Mucosa of rectum (tissue), 2 donors: Measurements from ENCODE around the gene INPP4B.

ENCODE experiments used
- H3K27ac ChIP-seq, 2 donors: one replicate each; pipeline ENCODE4 v1.7.0; 2013; ENCODE audit warnings: inconsistent platforms in 2 of 2, low read depth in 2 of 2, low read length in 2 of 2
- H3K27me3 ChIP-seq, 2 donors: one replicate each; pipeline ENCODE4 v1.7.0; 2013; ENCODE audit warnings: low read length in 2 of 2; ENCODE audit not compliant: control insufficient read depth in 2 of 2, insufficient read depth in 2 of 2
- H3K36me3 ChIP-seq, 2 donors: one replicate each; pipeline ENCODE4 v1.7.0; 2013; ENCODE audit warnings: low read length in 2 of 2; ENCODE audit not compliant: control insufficient read depth in 2 of 2, insufficient read depth in 2 of 2
- H3K4me1 ChIP-seq, 2 donors: one replicate each; pipeline ENCODE4 v1.7.0; 2013; ENCODE audit warnings: low read length in 2 of 2, mild to moderate bottlenecking in 1 of 2; ENCODE audit not compliant: control insufficient read depth in 2 of 2, insufficient read depth in 2 of 2
- H3K4me3 ChIP-seq, 2 donors: one replicate each; pipeline ENCODE4 v1.7.0; 2013; ENCODE audit warnings: low read length in 2 of 2
- H3K9ac ChIP-seq, 2 donors: one replicate each; pipeline ENCODE4 v1.7.0; 2013; ENCODE audit warnings: low read length in 2 of 2, low read depth in 1 of 2, mild to moderate bottlenecking in 1 of 2
- H3K9me3 ChIP-seq, 2 donors: one replicate each; pipeline ENCODE4 v1.7.0; 2013; ENCODE audit warnings: low read length in 2 of 2; ENCODE audit not compliant: control insufficient read depth in 2 of 2
- donor health status: healthy.
- donor health status: Normal muscosa, but diverticular disease.

The INPP4B gene

GRCh38 chr4:142110136-142110535, 736.0 kb downstream of the INPP4B start:
- Histone ChIP-seq H3K27me3 (no peaks in the 10 kb centered on the region), H3K4me1 (no peaks in the 10 kb centered on the region), H3K9me3 (no peaks in the 10 kb centered on the region), H3K4me3 (no peak overlapping the region), H3K27ac (no peak overlapping the region), H3K36me3 (no peaks in the 10 kb centered on the region), H3K9ac (no peak overlapping the region)

GRCh38 chr4:142104041-142104440, 742.1 kb downstream of the INPP4B start:
- Histone ChIP-seq H3K36me3 (no peaks in the 10 kb centered on the region), H3K9ac (no peak overlapping the region), H3K4me3 (no peak overlapping the region), H3K9me3 (no peaks in the 10 kb centered on the region), H3K4me1 (no peaks in the 10 kb centered on the region), H3K27ac (no peak overlapping the region), H3K27me3 (no peaks in the 10 kb centered on the region)

DNA sequence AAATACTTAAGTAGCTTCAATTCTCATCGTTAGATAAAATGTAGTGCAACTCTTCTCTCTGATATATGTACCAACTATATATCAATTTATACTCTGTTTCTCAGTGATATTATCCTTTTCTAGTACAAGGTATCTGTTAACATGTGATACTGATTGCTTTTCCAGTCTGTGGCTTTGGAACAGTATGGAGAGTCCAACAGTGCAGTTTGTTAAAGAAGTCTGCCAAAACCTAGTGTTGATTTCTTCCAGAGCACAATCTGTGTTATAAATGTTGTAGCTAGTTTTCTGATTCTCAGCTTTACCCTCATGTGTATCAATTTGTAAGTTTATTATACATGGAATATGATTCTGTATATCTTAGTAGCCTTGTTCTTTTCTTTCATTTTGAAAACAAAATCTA, 744.7 kb downstream of the INPP4B start:
- no peaks in the 10 kb centered on the region for H3K9me3 ChIP-seq
- H3K27ac ChIP-seq: no peak overlapping the region
- no peak overlapping the region for H3K4me3 ChIP-seq
- H3K4me1 ChIP-seq: no peaks in the 10 kb centered on the region
- no peaks in the 10 kb centered on the region for H3K27me3 ChIP-seq
- no peak overlapping the region for H3K9ac ChIP-seq
- H3K36me3 ChIP-seq: no peaks in the 10 kb centered on the region

- H3K4me3 ChIP-seq: no peak overlapping the region
- no peaks in the 10 kb centered on the region for H3K36me3 ChIP-seq
- H3K9me3 ChIP-seq: no peaks in the 10 kb centered on the region
- H3K9ac ChIP-seq: no peak overlapping the region
- H3K4me1 ChIP-seq: no peaks in the 10 kb centered on the region
- H3K27ac ChIP-seq: no peak overlapping the region
- no peaks in the 10 kb centered on the region for H3K27me3 ChIP-seq
Measured at GRCh38 chr4:142100941-142101340, 745.2 kb downstream of the INPP4B start.

- H3K36me3 ChIP-seq: no peaks in the 10 kb centered on the region
- no peak overlapping the region for H3K4me3 ChIP-seq
- no peak overlapping the region for H3K27ac ChIP-seq
- H3K9ac ChIP-seq: no peak overlapping the region
- H3K9me3 ChIP-seq: no peaks in the 10 kb centered on the region
- no peaks in the 10 kb centered on the region for H3K4me1 ChIP-seq
- no peaks in the 10 kb centered on the region for H3K27me3 ChIP-seq
Measured at GRCh38 chr4:142098900-142099545, 747.1 kb downstream of the INPP4B start.

- Histone ChIP-seq H3K27me3 (no peaks in the 10 kb centered on the region), H3K4me3 (no peak overlapping the region), H3K4me1 (no peaks in the 10 kb centered on the region), H3K36me3 (no peaks in the 10 kb centered on the region), H3K9me3 (no peaks in the 10 kb centered on the region), H3K27ac (no peak overlapping the region), H3K9ac (no peak overlapping the region)
Measured at GRCh38 chr4:142098380-142098779, 747.7 kb downstream of the INPP4B start.

DNA sequence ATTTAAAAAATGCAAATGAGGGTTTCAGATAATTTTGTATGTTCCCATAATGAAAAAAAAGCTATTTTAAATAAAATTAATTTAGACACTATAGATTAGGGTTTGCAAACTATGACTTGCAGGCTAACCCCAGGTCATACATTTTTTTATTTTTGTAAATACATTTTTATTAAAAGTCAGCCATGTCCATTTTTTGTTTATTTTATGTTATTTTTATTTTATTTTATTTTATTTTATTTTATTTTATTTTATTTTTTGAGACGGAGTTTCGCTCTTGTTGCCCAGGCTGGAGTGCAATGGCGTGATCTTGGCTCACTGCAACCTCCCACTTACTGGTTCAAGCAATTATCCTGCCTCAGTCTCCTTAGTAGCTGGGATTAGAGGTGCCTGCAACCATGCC, 749.1 kb downstream of the INPP4B start:
- Histone ChIP-seq H3K4me3 (no peak overlapping the region), H3K27ac (no peak overlapping the region), H3K27me3 (no peaks in the 10 kb centered on the region)

DNA sequence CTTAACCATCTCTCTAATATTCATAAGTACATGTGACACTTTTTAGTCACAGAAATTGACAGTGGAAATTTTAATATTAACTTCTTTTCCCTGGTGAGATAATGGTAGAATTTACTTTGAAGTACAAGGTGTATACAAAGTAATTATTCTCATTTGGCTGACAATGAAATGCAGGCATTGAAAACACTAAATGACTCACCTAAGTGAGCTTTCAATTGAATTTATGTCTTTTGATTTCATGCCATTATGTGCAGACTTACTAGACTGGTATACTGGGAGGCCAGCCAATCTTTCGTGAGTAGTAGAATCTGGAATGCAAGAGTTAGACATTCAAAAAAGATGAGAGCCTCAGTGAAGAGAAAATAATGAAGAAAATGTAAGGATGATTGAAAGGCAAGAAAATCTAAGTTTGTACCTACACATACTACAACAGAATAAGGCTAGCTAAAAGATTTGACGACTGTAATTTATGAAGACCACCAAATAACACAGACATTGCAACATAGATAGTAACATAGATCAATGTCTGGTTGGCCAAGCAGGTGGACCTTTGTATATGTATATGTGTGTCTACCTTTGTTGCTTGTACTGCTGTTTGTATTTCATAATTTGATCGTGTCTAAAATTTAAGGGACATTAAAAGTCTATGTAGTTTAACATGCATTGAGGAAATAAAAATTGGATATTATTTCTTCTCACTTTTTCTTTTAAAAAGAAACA, 750.1 kb downstream of the INPP4B start:
- no peaks in the 10 kb centered on the region for H3K36me3 ChIP-seq
- H3K27ac ChIP-seq: no peak overlapping the region
- no peak overlapping the region for H3K4me3 ChIP-seq
- no peaks in the 10 kb centered on the region for H3K4me1 ChIP-seq
- no peaks in the 10 kb centered on the region for H3K9me3 ChIP-seq
- H3K9ac ChIP-seq: no peak overlapping the region
- no peaks in the 10 kb centered on the region for H3K27me3 ChIP-seq

More for the DNA sequence above, 749.1 kb downstream of the INPP4B start:
- H3K9me3 ChIP-seq: no peaks in the 10 kb centered on the region
- no peaks in the 10 kb centered on the region for H3K4me1 ChIP-seq
- H3K36me3 ChIP-seq: no peaks in the 10 kb centered on the region
- H3K9ac ChIP-seq: no peak overlapping the region

DNA sequence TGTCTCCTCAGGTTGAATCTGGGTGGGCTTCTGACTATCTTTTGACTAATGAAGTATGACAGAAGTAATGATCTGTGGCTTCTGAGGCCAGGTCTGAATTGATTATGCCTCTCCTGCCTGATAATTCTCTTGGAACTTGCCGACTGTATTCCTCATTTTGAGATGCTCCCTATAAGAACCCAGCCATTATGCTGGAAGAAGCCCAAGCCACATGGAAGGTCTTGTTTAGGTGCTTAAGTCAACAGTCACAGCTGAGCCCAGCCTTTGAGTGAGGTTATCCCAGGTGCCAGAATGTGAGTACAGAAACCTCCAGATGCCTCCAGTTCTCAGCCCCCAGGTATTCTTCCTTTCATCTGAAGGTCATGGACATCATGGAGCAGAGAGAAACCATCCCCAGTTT, 753.2 kb downstream of the INPP4B start:
- no peaks in the 10 kb centered on the region for H3K9me3 ChIP-seq
- H3K4me3 ChIP-seq: no peak overlapping the region
- H3K36me3 ChIP-seq: no peaks in the 10 kb centered on the region
- no peaks in the 10 kb centered on the region for H3K27me3 ChIP-seq
- no peak overlapping the region for H3K9ac ChIP-seq
- H3K4me1 ChIP-seq: no peaks in the 10 kb centered on the region
- no peak overlapping the region for H3K27ac ChIP-seq

- Histone ChIP-seq H3K27ac (peak overlapping the region in 1 of 2 donors; percentile 19), H3K27me3 (no peaks in the 10 kb centered on the region), H3K4me1 (no peaks in the 10 kb centered on the region), H3K9ac (no peak overlapping the region), H3K36me3 (no peaks in the 10 kb centered on the region), H3K4me3 (no peak overlapping the region), H3K9me3 (no peaks in the 10 kb centered on the region)
Measured at GRCh38 chr4:142091691-142092182, 754.4 kb downstream of the INPP4B start.
